ENCODE measurements around the gene ATXN7L3. TPM values are rescaled to one million over a fixed set of nuclear protein-coding genes. Genes with fewer than 3 reads are reported as not detected.

Gene ATXN7L3
- polyA plus RNA-seq, 3 donors, result 8.5 to 60.9 (median 9.9) TPM

DNA sequence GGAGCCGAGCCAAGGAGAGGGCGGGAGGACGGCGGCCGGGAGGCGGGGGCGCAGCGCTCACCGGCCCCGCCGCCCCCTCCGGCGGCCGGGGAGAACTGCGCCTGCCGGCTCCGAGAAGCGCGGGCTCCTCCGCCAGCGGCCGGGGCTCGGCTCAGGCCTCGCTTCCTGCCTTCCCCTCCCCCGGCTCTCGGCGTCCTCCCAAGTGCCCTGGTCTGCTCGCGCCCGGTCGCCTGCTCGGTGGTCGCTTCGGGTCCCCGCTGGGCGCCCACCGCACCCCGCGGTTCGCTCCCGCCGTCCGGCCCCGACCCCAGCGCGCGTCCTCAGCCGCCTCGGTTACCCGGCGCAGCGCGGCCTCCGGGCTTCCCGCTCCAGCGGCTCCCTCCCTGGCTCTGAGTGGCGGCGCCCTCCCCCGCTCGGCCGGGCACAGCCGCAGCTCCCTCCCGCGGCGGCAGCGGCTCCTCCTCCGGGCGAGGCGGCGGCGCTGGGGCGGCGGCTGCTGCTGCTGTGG is 19.5 kb upstream of the ATXN7L3 start:
- H3K4me1 Mint-ChIP-seq, result peaks cover 48% of the 10 kb centered on the region
- DNase-seq, result peak; percentile 50 to 64 (median 60)
- Histone ChIP-seq H3K9ac (ENCODE audit: insufficient read depth, low read length, poor library complexity, severe bottlenecking) (peak overlapping the region; percentile 71), H3K4me3 (replicated peaks in 1 of 3; ENCODE audit: low read depth in 2 of 3, low read length in 3 of 3) (peak overlapping the region; percentile 15 to 90 (median 60)), H3K9me3 (replicated peaks in 1 of 2; ENCODE audit: control insufficient read depth in 1 of 2, insufficient read depth in 1 of 2, low read length in 2 of 2) (no peaks in the 10 kb centered on the region), H2AFZ (ENCODE audit: insufficient read depth, low read depth, low read length, poor library complexity, severe bottlenecking) (no peak overlapping the region), H3K27ac (ENCODE audit: low read depth in 1 of 2, low read length in 2 of 2) (peak overlapping the region in 1 of 2 donors; percentile 65), H3K4me1 (ENCODE audit: control insufficient read depth in 1 of 2, insufficient read depth in 2 of 2, low read length in 2 of 2) (peaks cover 36 to 47% of the 10 kb centered on the region in 2 donors), H3K79me2 (ENCODE audit: insufficient read depth, low read length) (peaks cover 55% of the 10 kb centered on the region), H3K36me3 (replicated peaks in 1 of 2; ENCODE audit: control insufficient read depth in 1 of 2, insufficient read depth in 2 of 2, low read length in 2 of 2) (peaks cover 26 to 27% of the 10 kb centered on the region in 2 donors), H3K4me2 (replicated peaks; ENCODE audit: extremely low read depth, low read length, poor library complexity, severe bottlenecking) (peak overlapping the region; percentile 100), H3K27me3 (ENCODE audit: control insufficient read depth in 2 of 2, insufficient read depth in 2 of 2, low read length in 2 of 2) (no peaks in the 10 kb centered on the region), H4K20me1 (ENCODE audit: insufficient read depth, low read length) (peaks cover 40% of the 10 kb centered on the region)
- TF ChIP-seq, protein P1, sequence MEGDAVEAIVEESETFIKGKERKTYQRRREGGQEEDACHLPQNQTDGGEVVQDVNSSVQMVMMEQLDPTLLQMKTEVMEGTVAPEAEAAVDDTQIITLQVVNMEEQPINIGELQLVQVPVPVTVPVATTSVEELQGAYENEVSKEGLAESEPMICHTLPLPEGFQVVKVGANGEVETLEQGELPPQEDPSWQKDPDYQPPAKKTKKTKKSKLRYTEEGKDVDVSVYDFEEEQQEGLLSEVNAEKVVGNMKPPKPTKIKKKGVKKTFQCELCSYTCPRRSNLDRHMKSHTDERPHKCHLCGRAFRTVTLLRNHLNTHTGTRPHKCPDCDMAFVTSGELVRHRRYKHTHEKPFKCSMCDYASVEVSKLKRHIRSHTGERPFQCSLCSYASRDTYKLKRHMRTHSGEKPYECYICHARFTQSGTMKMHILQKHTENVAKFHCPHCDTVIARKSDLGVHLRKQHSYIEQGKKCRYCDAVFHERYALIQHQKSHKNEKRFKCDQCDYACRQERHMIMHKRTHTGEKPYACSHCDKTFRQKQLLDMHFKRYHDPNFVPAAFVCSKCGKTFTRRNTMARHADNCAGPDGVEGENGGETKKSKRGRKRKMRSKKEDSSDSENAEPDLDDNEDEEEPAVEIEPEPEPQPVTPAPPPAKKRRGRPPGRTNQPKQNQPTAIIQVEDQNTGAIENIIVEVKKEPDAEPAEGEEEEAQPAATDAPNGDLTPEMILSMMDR (IDR thresholded peaks at IDR 0.05), result no peak
- H3K9me3 Mint-ChIP-seq, result peaks cover 0 to 2% (median 0%) of the 10 kb centered on the region in 7 donors
- WGBS (ENCODE audit: insufficient coverage), result under 1% methylated on average over 71 of the region's 73 CpGs
- peaks cover 30 to 32% of the 10 kb centered on the region in 2 donors for H3K36me3 Mint-ChIP-seq
- peak overlapping the region; percentile 21 to 41 for H3K4me3 Mint-ChIP-seq
- peaks cover 4 to 6% (median 4%) of the 10 kb centered on the region in 3 donors for H3K27me3 Mint-ChIP-seq (ENCODE audit: low read depth in 3 of 3)
- intact Hi-C loops (cut with micrococcal nuclease), result loop anchor here (1.0 to 5.0 kb wide), 4 partner anchors 21 to 126 kb away; partner anchors contain the start of genes SLC25A39 (in 2 of the 2) and GRN (in 1 of the 2)
- peak overlapping the region in 1 of 7 donors; percentile 58 for H3K27ac Mint-ChIP-seq

DNA sequence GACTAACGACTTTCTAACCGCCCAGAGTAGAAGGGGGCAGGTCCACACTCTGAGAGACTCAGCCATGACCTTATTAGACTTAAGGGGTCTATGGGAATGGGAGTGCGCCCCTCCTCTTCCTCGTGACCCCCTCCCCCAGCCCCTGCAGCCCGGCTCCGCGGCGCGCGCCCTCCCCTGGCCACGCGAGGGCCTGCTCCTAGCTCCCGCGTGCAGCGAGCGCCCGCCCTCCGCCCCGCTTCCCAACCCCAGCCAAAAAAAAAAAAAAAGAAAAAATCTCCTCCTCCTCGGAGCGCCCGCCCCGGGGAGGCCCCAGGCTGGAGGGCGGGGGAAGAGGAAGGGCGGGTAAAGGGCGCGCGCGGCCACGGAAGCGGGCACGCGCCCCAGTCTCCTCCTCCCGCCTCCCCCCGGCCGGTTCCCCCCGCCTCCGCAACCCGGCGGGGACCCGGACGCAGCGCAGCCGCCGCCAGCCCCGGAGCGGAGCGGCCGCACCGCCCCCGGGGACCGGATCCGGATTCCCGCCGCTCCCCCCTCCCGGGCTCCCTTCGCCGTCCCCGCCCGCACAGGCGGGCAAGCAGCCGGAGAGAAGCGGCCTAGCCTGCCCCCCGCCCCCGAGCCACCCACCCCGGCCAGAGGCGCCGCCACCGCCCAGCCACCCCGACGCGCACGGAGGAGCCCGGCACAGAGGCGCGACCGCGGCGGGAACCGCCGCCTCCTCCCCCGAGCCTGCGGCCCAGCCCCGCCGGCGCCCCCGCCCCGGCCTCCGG is 18.8 kb upstream of the ATXN7L3 start:
- 1% methylated on average over 43 of the region's 89 CpGs for WGBS (ENCODE audit: insufficient coverage)
- H3K4me1 ChIP-seq (ENCODE audit: control insufficient read depth in 1 of 2, insufficient read depth in 2 of 2, low read length in 2 of 2), result peaks cover 36 to 52% of the 10 kb centered on the region in 2 donors
- peaks cover 36 to 39% of the 10 kb centered on the region in 2 donors for H3K36me3 Mint-ChIP-seq
- peaks cover 55% of the 10 kb centered on the region for H3K79me2 ChIP-seq (ENCODE audit: insufficient read depth, low read length)
- intact Hi-C loops (cut with micrococcal nuclease), result loop anchor here (1.0 to 5.0 kb wide), 4 partner anchors 20 to 126 kb away; partner anchors contain the start of genes SLC25A39 (in 2 of the 2) and GRN (in 1 of the 2)
- H3K36me3 ChIP-seq (replicated peaks in 1 of 2; ENCODE audit: control insufficient read depth in 1 of 2, insufficient read depth in 2 of 2, low read length in 2 of 2), result peaks cover 26 to 34% of the 10 kb centered on the region in 2 donors
- peaks cover 47% of the 10 kb centered on the region for H4K20me1 ChIP-seq (ENCODE audit: insufficient read depth, low read length)
- H2AFZ ChIP-seq (ENCODE audit: insufficient read depth, low read depth, low read length, poor library complexity, severe bottlenecking), result peak overlapping the region; percentile 46
- H3K4me2 ChIP-seq (replicated peaks; ENCODE audit: extremely low read depth, low read length, poor library complexity, severe bottlenecking), result peak overlapping the region; percentile 100
- no peaks in the 10 kb centered on the region for H3K27me3 ChIP-seq (ENCODE audit: control insufficient read depth in 2 of 2, insufficient read depth in 2 of 2, low read length in 2 of 2)
- DNase-seq, result peak; percentile 84 to 88 (median 86)
- H3K27me3 Mint-ChIP-seq (ENCODE audit: low read depth in 3 of 3), result peaks cover 0 to 4% (median 4%) of the 10 kb centered on the region in 3 donors
- peak overlapping the region in 6 of 7 donors; percentile 32 to 82 (median 68) for H3K27ac Mint-ChIP-seq
- peak overlapping the region; percentile 71 for H3K9ac ChIP-seq (ENCODE audit: insufficient read depth, low read length, poor library complexity, severe bottlenecking)
- H3K4me1 Mint-ChIP-seq, result peaks cover 54% of the 10 kb centered on the region
- peak overlapping the region; percentile 22 to 90 (median 60) for H3K4me3 ChIP-seq (replicated peaks in 1 of 3; ENCODE audit: low read depth in 2 of 3, low read length in 3 of 3)
- H3K9me3 Mint-ChIP-seq, result peaks cover 0 to 2% (median 0%) of the 10 kb centered on the region in 7 donors
- no peaks in the 10 kb centered on the region for H3K9me3 ChIP-seq (replicated peaks in 1 of 2; ENCODE audit: control insufficient read depth in 1 of 2, insufficient read depth in 1 of 2, low read length in 2 of 2)
- peak overlapping the region; percentile 63 to 68 for H3K4me3 Mint-ChIP-seq
- TF ChIP-seq, protein P1 (IDR thresholded peaks at IDR 0.05), result peak; percentile 78
- H3K27ac ChIP-seq (ENCODE audit: low read depth in 1 of 2, low read length in 2 of 2), result peak overlapping the region; percentile 4 to 68
